Measurements from ENCODE around the gene KDM2B.

KDM2B gene

DNA sequence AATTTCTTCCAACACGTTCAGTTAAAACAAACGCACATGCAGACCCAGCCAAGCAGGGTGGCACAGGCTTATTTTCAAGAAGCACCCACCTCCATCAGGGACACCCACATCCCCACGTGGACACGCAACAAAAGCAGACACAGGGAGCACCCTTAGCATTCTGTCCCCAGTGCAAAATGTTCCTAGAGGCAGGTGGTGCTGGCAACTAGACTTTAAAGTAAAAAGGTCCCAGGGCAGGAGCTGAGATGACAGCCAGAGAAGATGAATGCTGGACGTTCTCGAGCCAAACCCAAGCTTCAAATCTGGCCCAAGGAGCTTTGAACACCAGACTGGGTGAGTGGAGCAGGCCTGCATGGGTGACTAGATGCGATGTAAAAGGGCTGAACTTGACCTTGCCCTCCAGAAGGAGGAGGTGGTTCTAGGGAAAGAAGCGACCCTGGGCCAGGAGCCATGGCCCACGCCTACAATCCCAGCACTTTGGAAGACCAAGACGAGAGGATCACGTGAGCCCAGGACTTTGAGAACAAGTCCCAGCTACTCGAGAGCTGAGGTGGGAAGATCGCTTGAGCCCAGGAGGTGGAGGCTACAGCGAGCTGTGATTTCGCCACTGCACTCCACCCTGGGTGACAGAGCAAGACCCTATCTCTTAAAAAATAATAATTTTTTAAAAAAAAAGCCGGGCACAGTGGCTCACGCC, 47.3 kb downstream of the KDM2B start:
- no peak overlapping the region for H4K8ac ChIP-seq (ENCODE audit: low read depth, low read length)
- no peak overlapping the region for H4K5ac ChIP-seq (ENCODE audit: low read length)
- H3K9ac ChIP-seq (ENCODE audit: low read length), result no peak overlapping the region
- no peak overlapping the region for H3K27ac ChIP-seq (ENCODE audit: low read depth, low read length)
- H2BK5ac ChIP-seq (ENCODE audit: low read length), result no peak overlapping the region
- no peak overlapping the region for H3K4ac ChIP-seq (ENCODE audit: low read depth, low read length)
- H3K27me3 ChIP-seq (ENCODE audit: insufficient read depth, low read length, poor library complexity), result no peaks in the 10 kb centered on the region
- H3K4me2 ChIP-seq (ENCODE audit: low read length), result no peak overlapping the region
- no CpG with 5 or more reads among the region's 17 CpGs for WGBS (ENCODE audit: extremely low coverage, insufficient coverage, low lambda C conversion rate)
- H3K4me1 ChIP-seq (ENCODE audit: control insufficient read depth, low read depth, low read length), result peaks cover 7% of the 10 kb centered on the region
- no peak overlapping the region for H2BK15ac ChIP-seq (replicated peaks; ENCODE audit: low read depth)
- H3K4me3 ChIP-seq (ENCODE audit: low read length), result no peak overlapping the region
- H3K56ac ChIP-seq (ENCODE audit: low read length), result no peak overlapping the region
- peaks cover 6% of the 10 kb centered on the region for H3K36me3 ChIP-seq (ENCODE audit: control insufficient read depth, insufficient read depth, low read length)
- no peak overlapping the region for H2AK5ac ChIP-seq (ENCODE audit: low read length)
- H3K79me2 ChIP-seq (ENCODE audit: control insufficient read depth, insufficient read depth, low read length), result peaks cover 9% of the 10 kb centered on the region
- H3K23ac ChIP-seq (ENCODE audit: low read length), result no peak overlapping the region
- DNase-seq, result no peak
- H3K79me1 ChIP-seq (ENCODE audit: low read length), result peaks cover 13% of the 10 kb centered on the region
- no peak overlapping the region for H3K18ac ChIP-seq (ENCODE audit: low read length)
- no peak overlapping the region for H2BK120ac ChIP-seq (ENCODE audit: low read depth, low read length)

DNA sequence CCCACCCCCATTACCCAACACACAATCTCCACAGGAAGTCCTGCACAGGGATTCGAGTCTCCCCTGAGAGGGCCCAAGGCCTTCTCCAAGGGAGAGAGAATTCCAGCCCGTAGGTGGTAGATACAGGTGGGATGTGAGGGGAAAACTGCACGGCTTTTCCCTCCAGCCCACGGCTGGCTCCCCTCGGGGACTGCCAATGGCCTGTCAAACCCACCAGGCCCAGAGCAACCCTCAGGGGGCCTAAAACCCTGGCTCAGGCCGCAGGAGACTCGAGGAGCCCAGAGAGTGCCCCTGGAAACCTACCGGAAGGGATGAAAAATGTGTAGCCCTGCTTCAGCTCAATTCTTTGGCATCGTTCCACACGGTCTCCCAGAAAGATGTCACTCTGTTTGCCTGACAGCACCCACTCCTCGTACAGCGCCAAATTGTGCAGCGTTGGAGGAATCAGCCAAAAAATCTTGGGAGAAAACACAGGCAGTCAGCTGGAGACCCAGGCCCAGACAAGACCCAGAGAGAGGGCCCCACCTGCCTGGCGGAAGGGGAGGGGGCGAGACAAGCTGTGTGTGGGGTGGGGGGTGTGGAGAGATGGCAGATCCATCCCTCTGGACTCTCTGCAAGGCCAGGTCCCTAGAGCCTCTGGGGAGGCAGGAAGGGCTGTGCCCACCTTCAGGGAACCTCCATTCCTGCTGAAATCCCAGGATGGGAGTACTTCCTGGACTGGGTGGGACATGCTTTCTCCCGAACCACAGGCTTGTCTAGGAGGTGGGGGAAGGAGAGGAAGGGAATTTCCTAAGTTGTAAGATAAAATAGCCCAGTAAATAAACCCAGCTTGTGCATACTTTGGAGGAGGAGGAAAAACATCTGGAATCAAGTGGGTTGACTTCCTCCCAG, 48.1 kb downstream of the KDM2B start:
- H3K27me3 ChIP-seq (ENCODE audit: insufficient read depth, low read length, poor library complexity), result no peaks in the 10 kb centered on the region
- H3K4me2 ChIP-seq (ENCODE audit: low read length), result no peak overlapping the region
- H3K9ac ChIP-seq (ENCODE audit: low read length), result no peak overlapping the region
- no peak for DNase-seq
- no peak overlapping the region for H3K56ac ChIP-seq (ENCODE audit: low read length)
- no CpG with 5 or more reads among the region's 16 CpGs for WGBS (ENCODE audit: extremely low coverage, insufficient coverage, low lambda C conversion rate)
- H3K36me3 ChIP-seq (ENCODE audit: control insufficient read depth, insufficient read depth, low read length), result peaks cover 6% of the 10 kb centered on the region
- H2BK120ac ChIP-seq (ENCODE audit: low read depth, low read length), result no peak overlapping the region
- H3K4me1 ChIP-seq (ENCODE audit: control insufficient read depth, low read depth, low read length), result peaks cover 7% of the 10 kb centered on the region
- H4K5ac ChIP-seq (ENCODE audit: low read length), result no peak overlapping the region
- no peak overlapping the region for H3K4me3 ChIP-seq (ENCODE audit: low read length)
- H3K79me2 ChIP-seq (ENCODE audit: control insufficient read depth, insufficient read depth, low read length), result peaks cover 9% of the 10 kb centered on the region
- H3K27ac ChIP-seq (ENCODE audit: low read depth, low read length), result no peak overlapping the region
- H2AK5ac ChIP-seq (ENCODE audit: low read length), result no peak overlapping the region
- peaks cover 11% of the 10 kb centered on the region for H3K79me1 ChIP-seq (ENCODE audit: low read length)
- H2BK5ac ChIP-seq (ENCODE audit: low read length), result no peak overlapping the region
- no peak overlapping the region for H3K18ac ChIP-seq (ENCODE audit: low read length)
- no peak overlapping the region for H4K8ac ChIP-seq (ENCODE audit: low read depth, low read length)
- H3K4ac ChIP-seq (ENCODE audit: low read depth, low read length), result no peak overlapping the region
- H2BK15ac ChIP-seq (replicated peaks; ENCODE audit: low read depth), result no peak overlapping the region
- H3K23ac ChIP-seq (ENCODE audit: low read length), result no peak overlapping the region

DNA sequence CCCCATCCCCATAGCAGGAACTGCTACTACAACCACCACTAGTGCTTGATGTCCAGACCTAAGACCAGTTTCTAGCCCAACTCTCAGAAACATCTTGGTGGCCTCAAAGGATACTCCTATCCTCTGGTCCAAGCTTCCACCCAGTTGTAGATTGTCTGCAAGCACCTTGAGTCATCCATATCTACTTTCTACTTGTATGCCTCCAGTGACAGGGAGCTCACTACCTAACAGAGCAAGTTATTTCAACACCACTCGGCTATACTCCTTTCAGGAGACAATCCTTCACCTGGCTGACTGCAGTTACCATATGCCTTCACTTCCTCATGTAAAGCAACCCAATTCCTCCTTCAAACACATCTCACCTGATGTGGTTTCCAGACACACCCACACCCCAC, 49.5 kb downstream of the KDM2B start:
- H2BK15ac ChIP-seq (replicated peaks; ENCODE audit: low read depth), result no peak overlapping the region
- no peak overlapping the region for H3K4me3 ChIP-seq (ENCODE audit: low read length)
- no peak overlapping the region for H4K8ac ChIP-seq (ENCODE audit: low read depth, low read length)
- no peak overlapping the region for H3K23ac ChIP-seq (ENCODE audit: low read length)
- H3K4me2 ChIP-seq (ENCODE audit: low read length), result no peak overlapping the region
- no peak for DNase-seq
- H3K56ac ChIP-seq (ENCODE audit: low read length), result no peak overlapping the region
- peaks cover 6% of the 10 kb centered on the region for H3K36me3 ChIP-seq (ENCODE audit: control insufficient read depth, insufficient read depth, low read length)
- H3K27me3 ChIP-seq (ENCODE audit: insufficient read depth, low read length, poor library complexity), result no peaks in the 10 kb centered on the region
- no peak overlapping the region for H2AK5ac ChIP-seq (ENCODE audit: low read length)
- peaks cover 5% of the 10 kb centered on the region for H3K4me1 ChIP-seq (ENCODE audit: control insufficient read depth, low read depth, low read length)
- H2BK5ac ChIP-seq (ENCODE audit: low read length), result no peak overlapping the region
- no CpG with 5 or more reads among the region's 1 CpG for WGBS (ENCODE audit: extremely low coverage, insufficient coverage, low lambda C conversion rate)
- no peak overlapping the region for H4K5ac ChIP-seq (ENCODE audit: low read length)
- H2BK120ac ChIP-seq (ENCODE audit: low read depth, low read length), result no peak overlapping the region
- no peak overlapping the region for H3K18ac ChIP-seq (ENCODE audit: low read length)
- H3K9ac ChIP-seq (ENCODE audit: low read length), result no peak overlapping the region
- H3K27ac ChIP-seq (ENCODE audit: low read depth, low read length), result no peak overlapping the region
- peaks cover 11% of the 10 kb centered on the region for H3K79me1 ChIP-seq (ENCODE audit: low read length)
- peaks cover 9% of the 10 kb centered on the region for H3K79me2 ChIP-seq (ENCODE audit: control insufficient read depth, insufficient read depth, low read length)
- no peak overlapping the region for H3K4ac ChIP-seq (ENCODE audit: low read depth, low read length)

DNA sequence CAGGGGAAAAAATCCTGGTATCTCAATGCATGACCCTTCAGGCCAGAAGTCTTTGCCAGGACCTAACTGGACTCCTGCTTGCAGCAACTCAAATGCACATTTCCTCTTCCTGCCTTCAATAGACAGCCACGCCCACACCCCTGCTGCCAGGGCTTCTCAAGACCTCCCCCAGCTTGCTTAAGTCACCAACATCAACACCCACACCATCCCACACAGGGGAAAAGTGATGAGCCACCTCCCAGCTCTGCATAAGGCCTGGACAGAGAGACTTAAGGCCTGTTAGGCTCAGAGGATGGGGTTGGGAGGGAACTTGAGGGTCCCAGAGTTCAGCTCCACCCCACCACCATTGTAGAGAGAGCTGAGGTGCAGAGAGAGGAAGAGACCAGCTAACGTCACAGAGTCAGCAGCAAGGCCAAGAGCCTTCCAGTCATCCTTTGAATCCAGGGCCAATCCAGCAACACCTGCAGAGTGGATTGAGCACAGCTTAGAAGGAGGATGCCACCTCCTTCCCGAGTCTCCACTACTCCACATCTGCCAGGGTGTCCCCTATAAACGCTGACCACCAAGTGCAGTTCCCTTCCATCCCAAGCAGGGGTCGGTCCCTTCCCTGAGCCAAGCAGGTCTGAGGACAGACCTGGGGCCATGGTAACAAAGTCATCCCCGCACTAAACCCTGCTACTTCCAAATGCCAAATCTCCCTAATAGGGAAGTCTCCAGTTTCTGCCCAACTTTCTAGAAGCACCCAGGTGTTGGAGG, 50.0 kb downstream of the KDM2B start:
- Histone ChIP-seq H3K23ac (ENCODE audit: low read length) (no peak overlapping the region), H2BK120ac (ENCODE audit: low read depth, low read length) (no peak overlapping the region), H3K4me2 (ENCODE audit: low read length) (no peak overlapping the region), H3K4me1 (ENCODE audit: control insufficient read depth, low read depth, low read length) (peaks cover 5% of the 10 kb centered on the region), H3K4ac (ENCODE audit: low read depth, low read length) (no peak overlapping the region), H3K9ac (ENCODE audit: low read length) (peak overlapping the region; percentile 6), H3K27ac (ENCODE audit: low read depth, low read length) (no peak overlapping the region), H2AK5ac (ENCODE audit: low read length) (no peak overlapping the region), H4K5ac (ENCODE audit: low read length) (no peak overlapping the region), H3K56ac (ENCODE audit: low read length) (peak overlapping the region; percentile 8), H2BK15ac (replicated peaks; ENCODE audit: low read depth) (no peak overlapping the region), H3K27me3 (ENCODE audit: insufficient read depth, low read length, poor library complexity) (no peaks in the 10 kb centered on the region), H3K79me2 (ENCODE audit: control insufficient read depth, insufficient read depth, low read length) (peaks cover 9% of the 10 kb centered on the region), H3K4me3 (ENCODE audit: low read length) (no peak overlapping the region), H3K36me3 (ENCODE audit: control insufficient read depth, insufficient read depth, low read length) (peaks cover 6% of the 10 kb centered on the region), H4K8ac (ENCODE audit: low read depth, low read length) (no peak overlapping the region), H3K79me1 (ENCODE audit: low read length) (peaks cover 10% of the 10 kb centered on the region), H3K18ac (ENCODE audit: low read length) (no peak overlapping the region), H2BK5ac (ENCODE audit: low read length) (no peak overlapping the region)
- peak; percentile 74 for DNase-seq
- no CpG with 5 or more reads among the region's 6 CpGs for WGBS (ENCODE audit: extremely low coverage, insufficient coverage, low lambda C conversion rate)

DNA sequence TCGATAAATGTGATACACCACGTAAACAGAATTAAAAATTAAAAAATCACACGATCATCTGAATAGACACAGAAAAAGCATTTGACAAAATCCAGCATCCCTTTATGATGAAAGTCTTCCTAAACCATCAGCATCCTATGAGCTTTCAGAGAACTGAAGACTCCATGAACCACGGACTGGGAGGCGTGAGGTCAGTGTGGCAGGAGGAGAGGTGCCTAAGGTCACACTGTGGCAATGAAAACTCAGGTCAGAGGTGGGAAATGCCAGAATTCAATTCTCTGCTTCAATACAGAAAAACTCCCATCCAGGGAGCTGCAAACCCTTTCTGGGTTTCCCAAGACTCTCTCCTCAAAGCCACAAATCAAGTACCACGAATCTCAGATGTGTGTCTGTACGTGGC, 51.6 kb downstream of the KDM2B start:
- Histone ChIP-seq H3K79me2 (ENCODE audit: control insufficient read depth, insufficient read depth, low read length) (peaks cover 11% of the 10 kb centered on the region), H3K56ac (ENCODE audit: low read length) (no peak overlapping the region), H3K36me3 (ENCODE audit: control insufficient read depth, insufficient read depth, low read length) (peaks cover 6% of the 10 kb centered on the region), H3K79me1 (ENCODE audit: low read length) (peaks cover 9% of the 10 kb centered on the region), H2AK5ac (ENCODE audit: low read length) (no peak overlapping the region), H2BK120ac (ENCODE audit: low read depth, low read length) (no peak overlapping the region), H3K27me3 (ENCODE audit: insufficient read depth, low read length, poor library complexity) (no peaks in the 10 kb centered on the region), H4K5ac (ENCODE audit: low read length) (no peak overlapping the region), H2BK15ac (replicated peaks; ENCODE audit: low read depth) (no peak overlapping the region), H3K4me2 (ENCODE audit: low read length) (no peak overlapping the region), H4K8ac (ENCODE audit: low read depth, low read length) (no peak overlapping the region), H3K4me3 (ENCODE audit: low read length) (no peak overlapping the region), H3K4ac (ENCODE audit: low read depth, low read length) (no peak overlapping the region), H3K18ac (ENCODE audit: low read length) (no peak overlapping the region), H2BK5ac (ENCODE audit: low read length) (no peak overlapping the region), H3K4me1 (ENCODE audit: control insufficient read depth, low read depth, low read length) (peaks cover 5% of the 10 kb centered on the region), H3K27ac (ENCODE audit: low read depth, low read length) (no peak overlapping the region), H3K9ac (ENCODE audit: low read length) (no peak overlapping the region), H3K23ac (ENCODE audit: low read length) (no peak overlapping the region)
- no CpG with 5 or more reads among the region's 7 CpGs for WGBS (ENCODE audit: extremely low coverage, insufficient coverage, low lambda C conversion rate)
- DNase-seq, result no peak
